Measurements from ENCODE around the gene SERAC1.

DNA sequence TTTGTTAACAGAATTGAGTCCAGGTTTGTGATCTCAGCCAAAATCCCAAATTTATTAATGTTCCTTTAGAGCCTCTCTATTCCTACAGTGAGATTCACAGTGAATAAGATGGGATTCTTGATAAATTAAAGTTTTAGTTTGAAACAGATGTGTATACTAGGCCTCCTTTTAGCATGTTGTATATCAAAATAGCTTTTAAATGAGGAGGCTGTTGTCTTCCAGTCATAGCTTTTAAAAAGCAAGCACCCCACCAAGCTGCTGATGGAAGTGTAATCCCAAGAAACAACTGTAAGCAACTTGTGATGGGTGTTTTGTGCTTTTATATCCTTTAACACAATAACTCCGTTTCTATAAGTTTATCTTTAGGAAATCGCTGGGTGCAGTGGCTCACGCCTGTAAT, 7.0 kb upstream of the SERAC1 start:
- TF ChIP-seq, protein P1, sequence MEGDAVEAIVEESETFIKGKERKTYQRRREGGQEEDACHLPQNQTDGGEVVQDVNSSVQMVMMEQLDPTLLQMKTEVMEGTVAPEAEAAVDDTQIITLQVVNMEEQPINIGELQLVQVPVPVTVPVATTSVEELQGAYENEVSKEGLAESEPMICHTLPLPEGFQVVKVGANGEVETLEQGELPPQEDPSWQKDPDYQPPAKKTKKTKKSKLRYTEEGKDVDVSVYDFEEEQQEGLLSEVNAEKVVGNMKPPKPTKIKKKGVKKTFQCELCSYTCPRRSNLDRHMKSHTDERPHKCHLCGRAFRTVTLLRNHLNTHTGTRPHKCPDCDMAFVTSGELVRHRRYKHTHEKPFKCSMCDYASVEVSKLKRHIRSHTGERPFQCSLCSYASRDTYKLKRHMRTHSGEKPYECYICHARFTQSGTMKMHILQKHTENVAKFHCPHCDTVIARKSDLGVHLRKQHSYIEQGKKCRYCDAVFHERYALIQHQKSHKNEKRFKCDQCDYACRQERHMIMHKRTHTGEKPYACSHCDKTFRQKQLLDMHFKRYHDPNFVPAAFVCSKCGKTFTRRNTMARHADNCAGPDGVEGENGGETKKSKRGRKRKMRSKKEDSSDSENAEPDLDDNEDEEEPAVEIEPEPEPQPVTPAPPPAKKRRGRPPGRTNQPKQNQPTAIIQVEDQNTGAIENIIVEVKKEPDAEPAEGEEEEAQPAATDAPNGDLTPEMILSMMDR (IDR thresholded peaks at IDR 0.05): no peak
- no peak for TF ChIP-seq POLR2A (IDR thresholded peaks at IDR 0.05)
